Liver (tissue), 9 donors: ENCODE data around the gene TMEM87A. TPM values are rescaled to one million over a fixed set of nuclear protein-coding genes. Genes with fewer than 3 reads are reported as not detected.

ENCODE experiments used
- DNase-seq: peaks from one replicate; pipeline ENCODE4 v3.0.0-alpha.2; 2017; ENCODE audit warnings: low spot score
- H3K27ac ChIP-seq, 2 donors: one replicate each; pipeline ENCODE4 v1.7.0; 2013; ENCODE audit warnings: inconsistent platforms in 2 of 2, low read length in 2 of 2, control low read depth in 1 of 2, low read depth in 1 of 2, mild to moderate bottlenecking in 1 of 2
- H3K27me3 ChIP-seq, 4 donors: one replicate each; pipeline versions ENCODE4 v1.6.1 to v1.7.0; 2013; ENCODE audit warnings: low read length in 3 of 4, inconsistent platforms in 1 of 4, mild to moderate bottlenecking in 1 of 4, moderate library complexity in 1 of 4; ENCODE audit not compliant: control insufficient read depth in 4 of 4, insufficient read depth in 4 of 4
- H3K36me3 ChIP-seq, 4 donors: one replicate each; pipeline versions ENCODE4 v1.6.1 to v1.7.0; 2013; ENCODE audit warnings: low read length in 3 of 4, mild to moderate bottlenecking in 3 of 4, low read depth in 1 of 4, moderate library complexity in 1 of 4; ENCODE audit not compliant: control insufficient read depth in 4 of 4, insufficient read depth in 3 of 4
- H3K4me1 ChIP-seq, 4 donors: one replicate each; pipeline versions ENCODE4 v1.6.1 to v1.7.0; 2013; ENCODE audit warnings: low read length in 3 of 4, mild to moderate bottlenecking in 3 of 4, moderate library complexity in 1 of 4; ENCODE audit not compliant: control insufficient read depth in 4 of 4, insufficient read depth in 4 of 4
- H3K4me3 ChIP-seq, 3 donors: one replicate each; pipeline versions ENCODE4 v1.6.1 to v1.7.0; 2013; ENCODE audit warnings: low read length in 3 of 3, control low read depth in 1 of 3, low read depth in 1 of 3, mild to moderate bottlenecking in 1 of 3
- H3K9ac ChIP-seq, 2 donors: one replicate each; pipeline ENCODE4 v1.7.0; 2013; ENCODE audit warnings: low read length in 2 of 2, mild to moderate bottlenecking in 2 of 2, moderate library complexity in 2 of 2, control low read depth in 1 of 2, low read depth in 1 of 2
- H3K9me3 ChIP-seq, 4 donors: one replicate each; pipeline versions ENCODE4 v1.6.1 to v1.7.0; 2013; ENCODE audit warnings: low read length in 3 of 4; ENCODE audit not compliant: control insufficient read depth in 4 of 4
- EGR1 ChIP-seq, 2 donors: IDR thresholded peaks; 2 replicates each; pipeline ENCODE4 v1.6.1; 2016 to 2018; ENCODE audit warnings: antibody characterized with exemption in 2 of 2, low read depth in 2 of 2
- FOXA1 ChIP-seq: IDR thresholded peaks from 2 replicates; pipeline ENCODE4 v1.6.1; 2016; ENCODE audit warnings: antibody characterized with exemption
- FOXA2 ChIP-seq: IDR thresholded peaks from 2 replicates; pipeline ENCODE4 v1.6.1; 2016; ENCODE audit warnings: antibody characterized with exemption
- GABPA ChIP-seq, 2 donors: IDR thresholded peaks in 1 of 2; conservative IDR thresholded peaks in 1 of 2; 2 replicates each; pipeline ENCODE4 v1.6.1; 2016; ENCODE audit warnings: antibody characterized with exemption in 2 of 2, mild to moderate bottlenecking in 1 of 2, moderate library complexity in 1 of 2
- HNF4A ChIP-seq, 2 donors: conservative IDR thresholded peaks; 2 replicates each; pipeline ENCODE4 v1.6.1; 2016; ENCODE audit warnings: antibody characterized with exemption in 2 of 2, mild to moderate bottlenecking in 2 of 2
- HNF4G ChIP-seq: IDR thresholded peaks from 2 replicates; pipeline ENCODE4 v1.6.1; 2016; ENCODE audit warnings: antibody characterized with exemption
- JUND ChIP-seq, 2 donors: IDR thresholded peaks; 2 replicates each; pipeline ENCODE4 v1.6.1; 2016; ENCODE audit warnings: antibody characterized with exemption in 2 of 2
- NR2F2 ChIP-seq: IDR thresholded peaks from 2 replicates; pipeline ENCODE4 v1.6.1; 2016; ENCODE audit warnings: antibody characterized with exemption
- RAD21 ChIP-seq, 2 donors: IDR thresholded peaks; 2 replicates each; pipeline ENCODE4 v1.6.1; 2016; ENCODE audit warnings: antibody characterized with exemption in 2 of 2, mild to moderate bottlenecking in 2 of 2
- RXRA ChIP-seq, 2 donors: IDR thresholded peaks; 2 replicates each; pipeline ENCODE4 v1.6.1; 2017 to 2018; ENCODE audit warnings: antibody characterized with exemption in 2 of 2, mild to moderate bottlenecking in 1 of 2
- SP1 ChIP-seq: IDR thresholded peaks from 2 replicates; pipeline ENCODE4 v1.6.1; 2018; ENCODE audit warnings: antibody characterized with exemption, mild to moderate bottlenecking
- TAF1 ChIP-seq: conservative IDR thresholded peaks from 2 replicates; pipeline ENCODE4 v1.6.1; 2016; ENCODE audit warnings: antibody characterized with exemption, mild to moderate bottlenecking
- YY1 ChIP-seq: IDR thresholded peaks from 2 replicates; pipeline ENCODE4 v1.6.1; 2016; ENCODE audit warnings: antibody characterized with exemption, mild to moderate bottlenecking
- WGBS: extraction: QIAGEN DNeasy Blood & Tissue Kit; methylation state at CpG from one replicate; pipeline ENCODE4 v1.1.7; 2013; 5-methylcytosine and 5-hydroxymethylcytosine counted together
- polyA plus RNA-seq, 2 donors: library from polyadenylated mRNA; stranded (reverse) in 1 of 2; unstranded in 1 of 2; fragments of 200-250 nt in 1 of 2; fragments of >200 nt in 1 of 2; fragmentation: Nextera tagmentation in 1 of 2; extraction: Ambion mirVana in 1 of 2; gene quantifications; one replicate each; pipeline versions ENCODE4 v1.2.1 to v1.2.3, GENCODE V29; 2013 to 2015
- total RNA-seq, 2 donors: library from RNA; depleted of rRNA; stranded (reverse); fragments of >200 nt; gene quantifications; one replicate each; pipeline ENCODE4 v1.2.3, GENCODE V29; 2014
- TF ChIP-seq, protein P1 (sequence below): fragments of 150-350 bp; IDR thresholded peaks from 2 replicates; pipeline ENCODE4 v1.5.1; 2017; ENCODE audit warnings: improper control_type of control experiment, low read depth, low read length; ENCODE audit not compliant: missing input control
- TF ChIP-seq, protein P2 (sequence below): IDR thresholded peaks from 2 replicates; pipeline ENCODE4 v1.6.1; 2016; ENCODE audit warnings: antibody characterized with exemption
- TF ChIP-seq, protein P3 (sequence below): IDR thresholded peaks from 2 replicates; pipeline ENCODE4 v1.6.1; 2016; ENCODE audit warnings: antibody characterized with exemption
- TF ChIP-seq, protein P4 (sequence below): IDR thresholded peaks from 2 replicates; pipeline ENCODE4 v1.6.1; 2016; ENCODE audit warnings: antibody characterized with exemption, mild to moderate bottlenecking
- donor health status: healthy.
- donor health status: healthy.
- donor health status: healthy.
- donor health status: healthy.
- donor health status: healthy.

The TMEM87A gene
- total and polyA plus RNA-seq, 4 donors: 9.2 to 27.3 (median 21.8) TPM

DNA sequence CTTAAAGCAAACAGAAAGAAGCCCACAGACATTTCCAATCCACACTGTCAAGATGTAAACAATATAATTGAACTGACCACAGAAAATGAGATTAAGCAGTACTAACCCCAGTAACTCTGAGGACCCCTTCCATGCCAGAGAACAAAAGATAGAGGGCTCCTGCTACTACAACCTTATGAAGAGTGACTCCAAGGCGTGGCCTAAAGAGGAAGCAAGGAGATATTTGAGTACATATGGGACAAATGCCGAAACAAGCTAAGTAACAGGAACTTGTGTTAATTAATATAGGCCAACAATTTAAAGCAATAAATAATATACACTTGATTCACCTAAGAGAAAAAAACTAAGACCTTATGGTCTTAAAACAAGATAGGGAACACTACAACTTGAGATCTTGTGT is 40.1 kb downstream of the TMEM87A start (continued):
- no peak for TF ChIP-seq GABPA (IDR thresholded peaks at IDR 0.05 in 1 of 2, conservative IDR thresholded peaks at IDR 0.05 in 1 of 2)
- TF ChIP-seq SP1: no peak
- TF ChIP-seq, protein P1, sequence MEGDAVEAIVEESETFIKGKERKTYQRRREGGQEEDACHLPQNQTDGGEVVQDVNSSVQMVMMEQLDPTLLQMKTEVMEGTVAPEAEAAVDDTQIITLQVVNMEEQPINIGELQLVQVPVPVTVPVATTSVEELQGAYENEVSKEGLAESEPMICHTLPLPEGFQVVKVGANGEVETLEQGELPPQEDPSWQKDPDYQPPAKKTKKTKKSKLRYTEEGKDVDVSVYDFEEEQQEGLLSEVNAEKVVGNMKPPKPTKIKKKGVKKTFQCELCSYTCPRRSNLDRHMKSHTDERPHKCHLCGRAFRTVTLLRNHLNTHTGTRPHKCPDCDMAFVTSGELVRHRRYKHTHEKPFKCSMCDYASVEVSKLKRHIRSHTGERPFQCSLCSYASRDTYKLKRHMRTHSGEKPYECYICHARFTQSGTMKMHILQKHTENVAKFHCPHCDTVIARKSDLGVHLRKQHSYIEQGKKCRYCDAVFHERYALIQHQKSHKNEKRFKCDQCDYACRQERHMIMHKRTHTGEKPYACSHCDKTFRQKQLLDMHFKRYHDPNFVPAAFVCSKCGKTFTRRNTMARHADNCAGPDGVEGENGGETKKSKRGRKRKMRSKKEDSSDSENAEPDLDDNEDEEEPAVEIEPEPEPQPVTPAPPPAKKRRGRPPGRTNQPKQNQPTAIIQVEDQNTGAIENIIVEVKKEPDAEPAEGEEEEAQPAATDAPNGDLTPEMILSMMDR: no peak
- TF ChIP-seq TAF1: no peak
- no peak for TF ChIP-seq JUND (IDR thresholded peaks at IDR 0.05)

DNA sequence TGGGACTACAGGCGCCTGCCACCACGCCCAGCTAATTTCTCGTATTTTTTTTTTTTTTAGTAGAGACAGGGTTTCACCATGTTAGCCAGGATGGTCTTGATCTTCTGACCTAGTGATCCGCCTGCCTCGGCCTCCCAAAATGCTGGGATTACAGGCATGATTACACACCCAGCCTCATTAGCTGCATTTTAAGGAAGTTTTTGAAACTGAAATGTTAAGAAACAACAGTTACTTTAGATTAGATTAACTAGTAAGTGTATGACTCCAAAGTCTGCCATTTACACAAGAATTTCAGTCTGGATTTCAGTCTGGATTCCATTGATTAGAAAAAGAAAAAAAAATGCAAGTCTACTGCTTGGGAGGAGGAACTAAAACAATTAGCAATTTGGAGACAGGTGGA is 40.6 kb downstream of the TMEM87A start:
- H3K9me3 ChIP-seq: no peaks in the 10 kb centered on the region
- DNase-seq: no peak
- no peak overlapping the region for H3K4me3 ChIP-seq
- no peak overlapping the region for H3K27ac ChIP-seq
- no peaks in the 10 kb centered on the region for H3K27me3 ChIP-seq
- 76% methylated on average over 5 of the region's 5 CpGs for WGBS
- no peak for TF ChIP-seq EGR1 (IDR thresholded peaks at IDR 0.05; ENCODE audit: low read depth in 2 of 2)
- no peak for TF ChIP-seq HNF4G
- TF ChIP-seq FOXA2: no peak
- no peak for TF ChIP-seq RXRA (IDR thresholded peaks at IDR 0.05)
- TF ChIP-seq, protein P2, sequence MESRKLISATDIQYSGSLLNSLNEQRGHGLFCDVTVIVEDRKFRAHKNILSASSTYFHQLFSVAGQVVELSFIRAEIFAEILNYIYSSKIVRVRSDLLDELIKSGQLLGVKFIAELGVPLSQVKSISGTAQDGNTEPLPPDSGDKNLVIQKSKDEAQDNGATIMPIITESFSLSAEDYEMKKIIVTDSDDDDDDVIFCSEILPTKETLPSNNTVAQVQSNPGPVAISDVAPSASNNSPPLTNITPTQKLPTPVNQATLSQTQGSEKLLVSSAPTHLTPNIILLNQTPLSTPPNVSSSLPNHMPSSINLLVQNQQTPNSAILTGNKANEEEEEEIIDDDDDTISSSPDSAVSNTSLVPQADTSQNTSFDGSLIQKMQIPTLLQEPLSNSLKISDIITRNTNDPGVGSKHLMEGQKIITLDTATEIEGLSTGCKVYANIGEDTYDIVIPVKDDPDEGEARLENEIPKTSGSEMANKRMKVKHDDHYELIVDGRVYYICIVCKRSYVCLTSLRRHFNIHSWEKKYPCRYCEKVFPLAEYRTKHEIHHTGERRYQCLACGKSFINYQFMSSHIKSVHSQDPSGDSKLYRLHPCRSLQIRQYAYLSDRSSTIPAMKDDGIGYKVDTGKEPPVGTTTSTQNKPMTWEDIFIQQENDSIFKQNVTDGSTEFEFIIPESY: no peak
- TF ChIP-seq JUND (IDR thresholded peaks at IDR 0.05): no peak
- TF ChIP-seq RAD21 (IDR thresholded peaks at IDR 0.05): no peak
- TF ChIP-seq, protein P1: no peak
- TF ChIP-seq, protein P3, sequence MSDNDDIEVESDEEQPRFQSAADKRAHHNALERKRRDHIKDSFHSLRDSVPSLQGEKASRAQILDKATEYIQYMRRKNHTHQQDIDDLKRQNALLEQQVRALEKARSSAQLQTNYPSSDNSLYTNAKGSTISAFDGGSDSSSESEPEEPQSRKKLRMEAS: no peak
- TF ChIP-seq SP1: no peak
- TF ChIP-seq HNF4A (conservative IDR thresholded peaks at IDR 0.05): no peak
- no peak for TF ChIP-seq YY1
- TF ChIP-seq, protein P4, sequence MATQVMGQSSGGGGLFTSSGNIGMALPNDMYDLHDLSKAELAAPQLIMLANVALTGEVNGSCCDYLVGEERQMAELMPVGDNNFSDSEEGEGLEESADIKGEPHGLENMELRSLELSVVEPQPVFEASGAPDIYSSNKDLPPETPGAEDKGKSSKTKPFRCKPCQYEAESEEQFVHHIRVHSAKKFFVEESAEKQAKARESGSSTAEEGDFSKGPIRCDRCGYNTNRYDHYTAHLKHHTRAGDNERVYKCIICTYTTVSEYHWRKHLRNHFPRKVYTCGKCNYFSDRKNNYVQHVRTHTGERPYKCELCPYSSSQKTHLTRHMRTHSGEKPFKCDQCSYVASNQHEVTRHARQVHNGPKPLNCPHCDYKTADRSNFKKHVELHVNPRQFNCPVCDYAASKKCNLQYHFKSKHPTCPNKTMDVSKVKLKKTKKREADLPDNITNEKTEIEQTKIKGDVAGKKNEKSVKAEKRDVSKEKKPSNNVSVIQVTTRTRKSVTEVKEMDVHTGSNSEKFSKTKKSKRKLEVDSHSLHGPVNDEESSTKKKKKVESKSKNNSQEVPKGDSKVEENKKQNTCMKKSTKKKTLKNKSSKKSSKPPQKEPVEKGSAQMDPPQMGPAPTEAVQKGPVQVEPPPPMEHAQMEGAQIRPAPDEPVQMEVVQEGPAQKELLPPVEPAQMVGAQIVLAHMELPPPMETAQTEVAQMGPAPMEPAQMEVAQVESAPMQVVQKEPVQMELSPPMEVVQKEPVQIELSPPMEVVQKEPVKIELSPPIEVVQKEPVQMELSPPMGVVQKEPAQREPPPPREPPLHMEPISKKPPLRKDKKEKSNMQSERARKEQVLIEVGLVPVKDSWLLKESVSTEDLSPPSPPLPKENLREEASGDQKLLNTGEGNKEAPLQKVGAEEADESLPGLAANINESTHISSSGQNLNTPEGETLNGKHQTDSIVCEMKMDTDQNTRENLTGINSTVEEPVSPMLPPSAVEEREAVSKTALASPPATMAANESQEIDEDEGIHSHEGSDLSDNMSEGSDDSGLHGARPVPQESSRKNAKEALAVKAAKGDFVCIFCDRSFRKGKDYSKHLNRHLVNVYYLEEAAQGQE: no peak
- TF ChIP-seq FOXA1: no peak
- TF ChIP-seq GABPA (IDR thresholded peaks at IDR 0.05 in 1 of 2, conservative IDR thresholded peaks at IDR 0.05 in 1 of 2): no peak
- TF ChIP-seq NR2F2: no peak
- TF ChIP-seq TAF1: no peak
- peaks cover 10 to 54% (median 44%) of the 10 kb centered on the region in 4 donors for H3K36me3 ChIP-seq
- H3K4me1 ChIP-seq: no peaks in the 10 kb centered on the region
- H3K9ac ChIP-seq: no peak overlapping the region
